MCF 10A (cell line): ENCODE data around the gene GALK1. TPM values are rescaled to one million over a fixed set of nuclear protein-coding genes. Genes with fewer than 3 reads are reported as not detected.

Source experiments
- BruUV-seq: library from RNA; stranded (reverse); fragments of 400-500 nt; replicated peaks from 2 replicates; lab custom pipeline; 2021; lab: Mats Ljungman, UMichigan
- CTCF ChIA-PET: fragments of 300-600 bp; sonication (Branson Sonifier 250); formaldehyde crosslinking; extraction: SDS; loops from one replicate; lab custom pipeline; 2021; ENCODE audit warnings: antibody characterized with exemption, inconsistent platforms; lab: Yijun Ruan, JAX
- POLR2A ChIA-PET: fragments of 300-600, 350-650 bp; sonication (Branson Sonifier 250); formaldehyde crosslinking; extraction: SDS; loops from one replicate; lab custom pipeline; 2020; ENCODE audit warnings: antibody characterized with exemption, inconsistent platforms; lab: Yijun Ruan, JAX
- DNase-seq: peaks from one replicate; pipeline ENCODE4 v3.0.0-alpha.2; 2018; ENCODE audit not compliant: unreplicated experiment
- H3K27ac Mint-ChIP-seq: one replicate; pipeline ENCODE4 v1.8.0; 2022; ENCODE audit warnings: mild to moderate bottlenecking, low read depth, mixed read lengths; ENCODE audit not compliant: unreplicated experiment
- H3K27me3 Mint-ChIP-seq: one replicate; pipeline ENCODE4 v1.8.0; 2022; ENCODE audit warnings: mixed read lengths; ENCODE audit not compliant: insufficient read depth, unreplicated experiment
- H3K36me3 Mint-ChIP-seq: one replicate; pipeline ENCODE4 v1.8.0; 2022; ENCODE audit warnings: mild to moderate bottlenecking, moderate library complexity, mixed read lengths; ENCODE audit not compliant: insufficient read depth, unreplicated experiment
- H3K4me1 Mint-ChIP-seq: one replicate; pipeline ENCODE4 v1.8.0; 2022; ENCODE audit warnings: mixed read lengths; ENCODE audit not compliant: insufficient read depth, unreplicated experiment
- H3K4me3 Mint-ChIP-seq: one replicate; pipeline ENCODE4 v1.8.0; 2022; ENCODE audit warnings: mild to moderate bottlenecking, moderate library complexity, mixed read lengths; ENCODE audit not compliant: unreplicated experiment
- H3K9me3 Mint-ChIP-seq: one replicate; pipeline ENCODE4 v1.8.0; 2022; ENCODE audit warnings: mixed read lengths; ENCODE audit not compliant: unreplicated experiment
- intact Hi-C: fragments of 100-400 bp; cut with micrococcal nuclease; formaldehyde crosslinking; loops from 2 replicates; pipeline ENCODE4 v1.14.1; 2022
- total RNA-seq: library from RNA; stranded (reverse); gene quantifications from 2 replicates; pipeline ENCODE4 v1.2.3, GENCODE V29; 2022
- TF ChIP-seq, protein P1 (sequence below): fragments of 200-600 bp; IDR thresholded peaks from one replicate; pipeline ENCODE4 v1.8.0; 2022; ENCODE audit warnings: antibody characterized with exemption, mild to moderate bottlenecking; ENCODE audit not compliant: unreplicated experiment

GALK1 gene
- total RNA-seq, 1 experiment from 2014 or later: 8.7 TPM

GRCh38 chr17:75759457-75759856 lies 5.5 kb downstream of the GALK1 start:
- DNase-seq: no peak
- H3K9me3 Mint-ChIP-seq: no peaks in the 10 kb centered on the region
- peaks cover 83% of the 10 kb centered on the region for H3K36me3 Mint-ChIP-seq
- TF ChIP-seq, protein P1, sequence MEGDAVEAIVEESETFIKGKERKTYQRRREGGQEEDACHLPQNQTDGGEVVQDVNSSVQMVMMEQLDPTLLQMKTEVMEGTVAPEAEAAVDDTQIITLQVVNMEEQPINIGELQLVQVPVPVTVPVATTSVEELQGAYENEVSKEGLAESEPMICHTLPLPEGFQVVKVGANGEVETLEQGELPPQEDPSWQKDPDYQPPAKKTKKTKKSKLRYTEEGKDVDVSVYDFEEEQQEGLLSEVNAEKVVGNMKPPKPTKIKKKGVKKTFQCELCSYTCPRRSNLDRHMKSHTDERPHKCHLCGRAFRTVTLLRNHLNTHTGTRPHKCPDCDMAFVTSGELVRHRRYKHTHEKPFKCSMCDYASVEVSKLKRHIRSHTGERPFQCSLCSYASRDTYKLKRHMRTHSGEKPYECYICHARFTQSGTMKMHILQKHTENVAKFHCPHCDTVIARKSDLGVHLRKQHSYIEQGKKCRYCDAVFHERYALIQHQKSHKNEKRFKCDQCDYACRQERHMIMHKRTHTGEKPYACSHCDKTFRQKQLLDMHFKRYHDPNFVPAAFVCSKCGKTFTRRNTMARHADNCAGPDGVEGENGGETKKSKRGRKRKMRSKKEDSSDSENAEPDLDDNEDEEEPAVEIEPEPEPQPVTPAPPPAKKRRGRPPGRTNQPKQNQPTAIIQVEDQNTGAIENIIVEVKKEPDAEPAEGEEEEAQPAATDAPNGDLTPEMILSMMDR: no peak
- intact Hi-C loops: no loop called here
- ChIA-PET CTCF (interaction anchor here (0.6 to 4.3 kb wide), 10 partner anchors 10 to 216 kb away, joined by 3 to 16 read pairs (median 3); partner anchors contain the start of genes RECQL5 and SAP30BP), POLR2A (interaction anchor here (0.6 to 8.0 kb wide), 8 partner anchors 9 to 93 kb away, joined by 3 to 153 read pairs (median 4); partner anchors contain the start of genes RECQL5 and SAP30BP)
- H3K4me1 Mint-ChIP-seq: peaks cover 21% of the 10 kb centered on the region
- H3K27ac Mint-ChIP-seq: no peak overlapping the region
- no TSS peak for BruUV-seq
- H3K27me3 Mint-ChIP-seq: no peaks in the 10 kb centered on the region
- H3K4me3 Mint-ChIP-seq: no peak overlapping the region

DNA sequence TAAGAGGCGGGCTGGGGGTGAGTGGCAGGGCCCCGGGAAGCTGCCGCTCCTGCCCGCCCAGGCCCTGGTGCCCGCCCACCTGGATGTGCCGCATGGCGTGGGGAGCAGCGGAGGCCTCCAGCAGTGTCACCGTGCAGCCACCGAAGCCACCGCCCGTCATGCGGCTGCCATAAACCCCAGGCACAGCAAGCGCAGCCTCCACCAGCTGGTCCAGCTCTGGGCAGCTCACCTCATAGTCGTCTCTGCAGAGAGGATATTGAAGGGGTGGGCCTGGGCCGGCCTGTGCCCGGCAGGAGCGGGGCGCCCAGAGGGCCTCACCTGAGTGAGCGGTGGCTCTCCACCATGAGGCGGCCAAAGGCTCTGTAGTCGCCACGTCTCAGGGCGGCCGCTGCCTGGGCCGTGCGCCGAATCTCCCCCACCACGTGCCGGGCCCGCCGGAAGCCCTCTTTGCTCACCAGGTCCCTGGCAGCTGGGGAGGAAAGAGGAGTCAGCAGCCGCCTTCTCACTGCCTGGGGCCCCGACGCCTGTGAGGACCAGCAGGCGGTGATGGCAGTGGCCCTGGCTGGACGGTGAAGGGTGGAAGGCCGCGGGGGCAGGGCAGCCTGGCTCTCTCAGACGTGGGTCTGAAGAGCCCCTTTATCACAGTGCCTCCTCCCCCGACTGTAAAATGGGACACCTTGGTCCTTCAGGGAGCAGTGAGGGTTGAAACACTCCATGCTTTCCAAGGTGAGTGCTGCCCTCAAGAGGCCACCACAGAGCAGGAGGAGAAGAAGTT lies 6.7 kb downstream of the GALK1 start:
- intact Hi-C loops: no loop called here
- no peaks in the 10 kb centered on the region for H3K27me3 Mint-ChIP-seq
- no peak for DNase-seq
- H3K9me3 Mint-ChIP-seq: no peaks in the 10 kb centered on the region
- no peak overlapping the region for H3K4me3 Mint-ChIP-seq
- peaks cover 17% of the 10 kb centered on the region for H3K4me1 Mint-ChIP-seq
- H3K36me3 Mint-ChIP-seq: peaks cover 90% of the 10 kb centered on the region
- POLR2A ChIA-PET: interaction anchor here (0.6 to 1.9 kb wide), 5 partner anchors 13 to 91 kb away, joined by 3 to 7 read pairs (median 4); partner anchors contain the start of genes RECQL5 and SAP30BP
- CTCF ChIA-PET: interaction anchor here (0.6 to 4.3 kb wide), 8 partner anchors 9 to 121 kb away, joined by 3 to 16 read pairs (median 3); partner anchors contain the start of genes RECQL5 and SAP30BP
- TF ChIP-seq, protein P1: no peak
- BruUV-seq: no TSS peak
- no peak overlapping the region for H3K27ac Mint-ChIP-seq

DNA sequence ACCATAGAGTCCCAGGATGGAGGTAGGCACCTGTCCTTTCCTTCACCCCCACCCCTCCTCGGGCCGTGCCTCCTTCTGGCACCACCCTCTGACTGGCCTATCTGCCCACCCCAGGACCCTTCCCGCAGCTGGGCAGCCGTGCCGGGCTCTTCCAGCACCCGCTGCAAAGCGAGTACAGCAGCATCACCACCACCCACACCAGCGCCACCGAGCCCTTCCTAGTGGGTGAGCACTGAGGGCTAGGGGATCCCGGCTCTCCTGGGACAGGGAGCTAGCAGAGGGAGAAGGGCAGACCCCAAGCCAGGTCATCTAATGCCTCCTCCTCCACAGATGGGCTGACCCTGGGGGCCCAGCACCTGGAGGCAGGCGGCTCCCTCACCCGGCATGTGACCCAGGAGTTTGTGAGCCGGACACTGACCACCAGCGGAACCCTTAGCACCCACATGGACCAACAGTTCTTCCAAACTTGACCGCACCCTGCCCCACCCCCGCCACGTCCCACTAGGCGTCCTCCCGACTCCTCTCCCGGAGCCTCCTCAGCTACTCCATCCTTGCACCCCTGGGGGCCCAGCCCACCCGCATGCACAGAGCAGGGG lies 7.8 kb downstream of the GALK1 start:
- DNase-seq: no peak
- H3K9me3 Mint-ChIP-seq: no peaks in the 10 kb centered on the region
- ChIA-PET POLR2A (interaction anchor here (1.9 kb wide), 1 partner anchor 12 kb away, joined by 7 read pairs; no protein-coding TSS in a partner anchor), CTCF (interaction anchor here (0.7 to 4.3 kb wide), 3 partner anchors 7 to 46 kb away, joined by 3 to 16 read pairs (median 4); no protein-coding TSS in a partner anchor)
- H3K4me3 Mint-ChIP-seq: no peak overlapping the region
- TF ChIP-seq, protein P1: no peak
- no peak overlapping the region for H3K27ac Mint-ChIP-seq
- H3K27me3 Mint-ChIP-seq: no peaks in the 10 kb centered on the region
- H3K4me1 Mint-ChIP-seq: peaks cover 6% of the 10 kb centered on the region
- peaks cover 93% of the 10 kb centered on the region for H3K36me3 Mint-ChIP-seq
- intact Hi-C loops: no loop called here
- TSS peak; percentile 90 for BruUV-seq
